ENCODE data around the gene C8A.

Gene C8A

DNA sequence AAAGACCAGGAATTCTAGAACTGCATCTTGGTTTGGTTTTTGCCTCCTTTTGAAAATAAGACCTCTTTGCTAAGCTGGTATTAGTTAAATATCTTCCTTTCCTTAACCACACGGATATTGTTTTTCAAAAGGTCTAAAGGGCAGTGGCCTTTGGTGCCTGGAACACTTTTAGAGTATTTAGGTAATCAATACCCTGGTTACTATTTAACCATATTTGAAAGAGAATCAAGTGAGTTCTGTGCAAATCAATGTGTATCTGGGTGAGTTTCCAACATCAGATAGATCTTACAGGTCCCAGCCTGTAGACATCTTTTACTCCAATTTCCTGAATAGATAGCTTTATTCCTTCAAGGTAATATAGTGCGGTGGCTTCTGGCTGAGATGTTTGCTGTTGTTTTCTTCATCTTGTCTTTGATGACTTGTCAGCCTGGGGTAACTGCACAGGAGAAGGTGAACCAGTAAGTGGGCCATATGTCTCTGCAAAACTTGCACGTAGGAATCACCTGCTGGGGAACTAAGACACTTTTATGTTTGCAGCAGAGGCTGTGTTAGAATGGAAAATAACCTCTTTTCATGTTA lies at the start of gene C8A:
Gene C8A, plus strand, starts transcription at position 277 of the 579 bp plus-strand sequence. Its CDS starts 105 bp downstream, at position 382.
- no peak for TF ChIP-seq CTCF (IDR thresholded peaks at IDR 0.05; ENCODE audit: borderline replicate concordance, insufficient read depth, low read depth, low read length)
- no peak within 1 kb of the TSS for H3K4me3 ChIP-seq (ENCODE audit: low read depth, low read length)

DNA sequence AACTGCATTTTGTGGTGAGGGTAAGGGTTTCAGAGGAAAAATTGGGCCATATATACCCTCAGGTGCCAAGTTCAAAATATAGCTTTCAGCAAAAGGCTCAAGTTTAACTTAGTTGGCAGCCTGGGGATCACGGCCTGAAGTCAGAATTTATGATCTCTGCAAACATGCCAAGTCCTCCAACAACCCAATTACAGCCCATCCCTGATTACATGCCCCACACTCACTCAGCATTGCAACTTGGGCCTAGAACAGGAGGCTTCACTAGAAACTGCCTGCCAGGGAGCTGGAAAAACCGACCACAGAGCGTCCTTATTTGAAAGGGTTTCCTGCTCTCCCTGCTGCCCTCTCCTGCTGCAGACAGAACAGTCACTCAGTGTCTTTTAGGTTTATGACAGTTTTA lies 47.8 kb upstream of the C8A start:
- H3K4me3 ChIP-seq (ENCODE audit: low read depth, low read length), result no peak overlapping the region
- TF ChIP-seq CTCF (IDR thresholded peaks at IDR 0.05; ENCODE audit: borderline replicate concordance, insufficient read depth, low read depth, low read length), result no peak

DNA sequence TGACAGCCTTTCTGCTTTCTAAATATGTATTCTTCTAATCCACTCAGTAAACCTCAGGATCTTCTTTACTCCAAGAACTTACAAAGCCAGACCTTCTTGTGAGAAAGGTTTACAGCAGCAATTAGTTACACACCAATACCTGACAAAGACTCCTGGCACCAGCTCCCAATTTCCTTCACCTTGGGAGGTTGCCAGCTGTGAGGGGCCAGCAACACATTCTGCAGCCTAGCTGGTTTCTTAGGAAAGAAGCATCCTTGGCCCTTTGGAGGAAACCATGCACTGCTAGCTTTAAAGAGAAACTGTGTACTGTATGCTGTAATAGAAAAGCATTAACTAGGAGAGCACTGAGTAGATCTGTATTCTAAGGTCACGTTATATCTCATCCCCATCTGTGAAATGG lies 46.2 kb upstream of the C8A start:
- TF ChIP-seq CTCF (IDR thresholded peaks at IDR 0.05; ENCODE audit: borderline replicate concordance, insufficient read depth, low read depth, low read length), result no peak
- H3K4me3 ChIP-seq (ENCODE audit: low read depth, low read length), result no peak overlapping the region

DNA sequence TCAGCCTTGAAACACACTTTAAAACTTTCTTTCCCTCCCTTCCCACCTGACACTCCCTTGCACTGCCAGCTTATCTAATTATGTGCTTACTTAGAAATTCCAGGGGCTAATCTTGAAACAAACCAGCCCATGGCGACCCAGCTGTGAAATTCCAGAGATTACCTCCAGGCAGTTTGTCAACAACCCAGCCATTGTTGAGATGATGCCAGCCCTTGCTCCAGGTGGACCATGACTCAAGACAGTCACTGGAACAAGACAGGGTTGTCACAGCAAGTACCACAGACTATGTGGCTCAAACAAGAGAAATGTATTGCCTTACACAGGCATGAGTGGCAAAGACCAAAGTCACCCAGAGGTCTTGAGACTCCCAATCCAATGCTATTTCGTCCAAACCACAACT lies 43.3 kb upstream of the C8A start:
- no peak for TF ChIP-seq CTCF (IDR thresholded peaks at IDR 0.05; ENCODE audit: borderline replicate concordance, insufficient read depth, low read depth, low read length)
- H3K4me3 ChIP-seq (ENCODE audit: low read depth, low read length), result no peak overlapping the region

DNA sequence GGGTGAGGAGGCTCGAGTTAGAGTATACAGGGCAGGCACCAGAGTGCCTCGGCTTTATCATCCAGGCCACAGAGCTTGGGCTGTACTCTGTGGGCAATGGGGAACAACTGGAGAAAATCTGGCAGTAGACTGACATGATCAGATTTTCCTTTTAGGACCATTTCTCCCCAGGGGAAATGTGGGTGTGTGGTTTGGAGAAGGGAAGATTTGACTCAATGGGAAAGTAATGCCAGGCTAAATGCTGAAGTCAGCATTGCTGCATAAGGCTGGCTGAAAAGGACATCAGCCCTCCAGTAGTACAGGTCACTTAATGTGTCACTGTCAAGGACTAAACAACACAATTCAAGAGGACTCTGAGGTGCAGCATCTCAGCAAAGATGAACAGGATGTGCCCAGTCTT lies 40.4 kb upstream of the C8A start:
- TF ChIP-seq CTCF (IDR thresholded peaks at IDR 0.05; ENCODE audit: borderline replicate concordance, insufficient read depth, low read depth, low read length), result no peak
- no peak overlapping the region for H3K4me3 ChIP-seq (ENCODE audit: low read depth, low read length)

- no peak overlapping the region for H3K4me3 ChIP-seq (ENCODE audit: low read depth, low read length)
- no peak for TF ChIP-seq CTCF (IDR thresholded peaks at IDR 0.05; ENCODE audit: borderline replicate concordance, insufficient read depth, low read depth, low read length)
Measured at GRCh38 chr1:56816264-56816663, 38.3 kb upstream of the C8A start.

DNA sequence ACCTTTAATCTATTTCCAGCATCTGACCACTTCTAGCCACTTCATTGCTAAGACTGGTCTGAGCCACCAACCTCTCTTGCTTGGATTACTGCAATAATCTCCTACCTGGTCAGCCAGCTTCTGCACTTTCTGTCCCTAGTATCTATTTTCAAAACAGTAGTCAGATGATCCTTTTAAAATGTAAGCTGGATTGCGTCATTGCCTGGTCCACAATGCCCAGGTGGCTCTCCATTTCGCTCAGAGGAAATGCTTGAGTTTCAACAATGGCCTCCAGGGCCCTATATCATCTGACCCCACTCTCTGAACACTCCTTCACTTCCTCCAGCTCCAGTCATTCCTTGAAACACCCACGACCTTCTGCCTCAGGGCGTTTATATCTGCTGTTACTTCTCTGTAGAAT lies 37.7 kb upstream of the C8A start:
- H3K4me3 ChIP-seq (ENCODE audit: low read depth, low read length), result no peak overlapping the region
- no peak for TF ChIP-seq CTCF (IDR thresholded peaks at IDR 0.05; ENCODE audit: borderline replicate concordance, insufficient read depth, low read depth, low read length)

Measured in GM12875 (cell line).